ENCODE data around the gene PNPLA2.

Gene PNPLA2

DNA sequence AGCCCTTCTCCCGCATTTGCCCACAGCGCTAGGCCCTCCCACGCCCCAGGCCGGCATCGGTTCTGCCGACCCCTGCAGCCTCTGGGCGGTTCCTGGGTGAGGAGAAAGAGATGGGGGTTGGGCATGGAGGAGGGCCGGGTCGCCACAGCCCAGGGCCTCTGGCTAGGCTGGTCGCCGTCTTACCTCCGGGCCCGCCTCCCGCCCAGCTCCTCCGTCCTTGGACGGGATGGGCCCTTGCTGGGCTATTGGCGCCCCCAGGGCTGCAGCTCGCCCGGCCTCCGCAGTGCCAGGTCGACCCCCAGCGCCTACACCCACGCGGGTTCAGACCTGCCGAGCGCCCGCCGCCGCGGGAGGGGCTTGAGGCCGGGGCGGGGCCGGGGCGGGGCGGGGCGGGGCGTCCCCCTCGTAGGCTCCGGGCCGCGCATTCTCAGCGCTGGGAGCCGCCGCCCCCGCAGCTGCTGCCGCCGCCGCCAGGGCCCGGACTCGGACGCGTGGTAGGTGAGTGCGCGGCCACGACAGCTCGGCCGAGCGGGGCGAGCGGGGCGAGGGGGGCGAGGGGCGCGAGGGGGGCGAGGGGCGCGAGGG is 13.9 kb downstream of the PNPLA2 start, which contains the start of gene CD151:
Gene CD151, plus strand, starts transcription at position 424 of the 585 bp plus-strand sequence. CDS start 3,118 bp downstream, outside the sequence.
- no peak for DNase-seq

DNA sequence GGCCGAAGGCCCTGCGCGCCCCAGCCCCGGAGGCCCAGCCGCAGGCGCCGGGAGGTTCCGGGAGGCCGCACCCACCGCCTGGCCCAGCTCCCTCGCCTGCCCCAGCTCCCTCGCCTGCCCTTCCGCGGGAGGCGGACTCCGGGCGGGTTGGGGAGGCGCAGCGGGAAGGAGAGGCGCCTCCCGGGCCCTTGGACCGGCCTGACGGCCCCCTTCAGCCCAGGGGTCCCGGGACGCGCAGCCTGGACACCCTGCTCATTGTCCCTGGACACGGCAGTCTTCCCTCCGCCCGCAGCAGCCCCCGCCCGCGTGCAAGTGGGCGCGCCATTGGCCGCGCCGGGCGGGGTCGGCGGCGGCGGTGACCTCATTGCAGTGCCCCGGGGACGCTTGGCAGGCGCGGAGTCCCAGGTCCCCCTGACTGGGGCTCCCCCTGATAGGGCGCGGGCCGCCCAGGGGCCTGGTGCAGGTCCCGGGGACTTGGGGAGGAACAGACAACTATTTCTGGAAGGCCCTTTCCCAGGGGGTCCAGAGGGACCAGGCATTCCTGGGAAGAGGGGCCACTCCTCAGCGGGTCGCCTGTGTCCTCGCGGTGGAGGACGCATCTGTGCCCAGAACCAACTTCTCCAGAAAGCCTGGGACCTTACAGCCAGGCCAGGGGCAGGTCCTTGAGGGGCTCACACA is 14.5 kb downstream of the PNPLA2 start:
- no peak for DNase-seq

DNA sequence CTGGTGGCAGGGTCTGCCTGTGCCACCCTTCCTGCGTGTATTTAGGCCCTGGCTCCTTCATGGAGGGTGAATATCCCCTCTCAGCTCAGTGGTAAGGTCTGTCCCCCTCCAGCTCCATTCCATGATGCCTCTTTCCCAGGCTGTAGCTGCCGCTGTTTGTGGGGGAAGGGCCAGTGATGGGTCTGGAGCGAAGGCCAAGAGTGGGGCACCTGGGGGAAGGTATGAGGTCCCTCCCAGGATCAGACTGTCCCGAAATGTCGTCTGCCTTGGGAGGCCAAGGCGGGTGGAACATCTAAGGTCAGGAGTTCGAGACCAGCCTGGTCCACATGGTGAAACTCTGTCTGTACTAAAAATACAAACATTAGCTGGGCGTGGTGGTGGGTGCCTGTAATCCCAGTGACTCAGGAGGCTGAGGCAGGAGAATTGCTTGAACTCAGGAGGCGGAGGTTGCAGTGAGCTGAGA is 15.2 kb downstream of the PNPLA2 start:
- no peak for DNase-seq

DNA sequence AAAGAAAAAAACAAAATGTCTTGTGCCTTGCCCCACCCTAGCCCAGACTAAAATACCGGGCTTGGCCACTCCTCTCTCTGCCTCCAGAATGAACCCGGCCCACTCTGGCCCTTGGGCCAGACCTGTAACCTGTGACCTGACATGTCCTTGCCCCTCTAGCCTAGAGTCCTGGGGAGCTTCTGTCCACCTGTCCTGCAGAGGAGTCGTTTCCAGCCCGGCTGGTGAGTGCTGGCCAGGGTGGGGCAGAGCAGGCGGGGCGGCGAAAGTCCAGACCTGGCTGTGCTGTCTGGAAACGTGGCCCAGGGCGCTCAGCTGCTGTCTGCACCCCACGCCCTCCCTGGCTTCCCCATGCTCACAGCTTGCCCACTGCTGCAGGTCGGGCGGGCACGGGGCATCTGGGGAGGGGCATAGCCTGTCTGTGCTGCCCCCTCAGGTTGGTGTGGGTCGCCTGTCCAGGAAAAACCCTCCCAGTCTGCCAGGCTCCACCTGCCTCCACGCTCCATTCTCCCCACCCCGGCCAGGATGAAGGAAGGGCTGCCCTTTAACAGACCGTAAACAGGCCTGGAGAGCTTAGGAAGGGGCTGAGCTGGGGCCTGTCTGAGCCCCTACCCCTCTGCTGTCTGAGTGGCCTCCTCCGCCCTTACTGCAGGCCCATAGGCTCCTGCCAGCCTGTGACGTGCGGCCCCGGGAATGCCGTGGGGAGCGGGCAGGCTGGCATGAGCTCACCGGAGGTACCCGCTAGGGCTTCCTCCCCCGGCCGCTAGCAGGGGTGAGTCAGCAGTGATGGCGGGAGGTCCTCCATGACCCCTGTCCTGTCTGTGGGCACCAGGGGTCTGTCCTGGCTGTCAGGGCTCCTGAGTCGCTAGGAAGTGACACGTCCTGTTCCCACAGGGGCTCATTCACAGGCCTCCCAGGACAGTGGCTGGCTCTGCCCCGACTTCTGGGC is 15.9 kb downstream of the PNPLA2 start:
- no peak for DNase-seq

GRCh38 chr11:836274-836673 is 17.6 kb downstream of the PNPLA2 start:
- DNase-seq: no peak

DNA sequence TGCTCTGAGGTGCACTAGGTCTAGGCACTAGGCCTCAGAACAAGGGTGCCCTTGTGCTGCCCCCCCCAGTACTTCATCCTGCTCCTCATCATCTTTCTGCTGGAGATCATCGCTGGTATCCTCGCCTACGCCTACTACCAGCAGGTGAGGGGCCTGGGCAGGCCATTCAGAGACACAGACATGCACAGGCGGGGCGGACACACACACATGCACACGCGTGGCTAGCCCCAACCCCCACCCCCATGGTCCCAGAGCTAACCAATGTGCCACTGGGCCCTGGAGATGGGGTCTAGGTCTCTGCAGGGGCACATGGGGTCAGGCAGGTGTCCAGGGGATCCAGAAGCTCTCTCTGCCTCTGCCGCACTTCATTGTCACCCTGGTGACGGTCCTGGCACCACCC is 18.0 kb downstream of the PNPLA2 start:
- no peak for DNase-seq

DNA sequence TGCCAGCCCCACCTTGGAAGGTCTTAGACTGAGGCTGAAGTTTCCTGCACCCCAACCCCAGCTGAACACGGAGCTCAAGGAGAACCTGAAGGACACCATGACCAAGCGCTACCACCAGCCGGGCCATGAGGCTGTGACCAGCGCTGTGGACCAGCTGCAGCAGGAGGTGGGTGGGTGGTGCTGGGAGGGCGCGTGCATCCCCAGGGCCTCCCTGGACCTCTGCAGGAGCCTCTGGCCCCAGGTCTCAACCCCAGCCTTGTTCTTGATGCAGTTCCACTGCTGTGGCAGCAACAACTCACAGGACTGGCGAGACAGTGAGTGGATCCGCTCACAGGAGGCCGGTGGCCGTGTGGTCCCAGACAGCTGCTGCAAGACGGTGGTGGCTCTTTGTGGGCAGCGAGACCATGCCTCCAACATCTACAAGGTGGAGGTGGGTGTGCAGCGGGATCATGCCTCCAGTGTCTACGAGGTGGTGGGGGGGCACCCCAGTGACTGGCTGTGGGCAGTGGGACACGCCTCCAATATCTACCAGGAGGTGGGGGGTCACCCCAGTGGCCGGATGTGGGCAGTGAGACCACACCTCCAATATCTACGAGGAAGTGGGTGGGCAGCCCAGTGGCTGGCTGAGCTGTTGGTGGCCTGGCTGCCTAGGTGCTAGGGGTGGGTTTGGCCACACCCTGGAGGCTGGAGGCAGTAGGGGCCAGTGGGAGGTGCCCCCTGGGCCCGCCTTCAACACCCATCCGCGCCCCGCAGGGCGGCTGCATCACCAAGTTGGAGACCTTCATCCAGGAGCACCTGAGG is 18.7 kb downstream of the PNPLA2 start:
- no peak for DNase-seq

DNA sequence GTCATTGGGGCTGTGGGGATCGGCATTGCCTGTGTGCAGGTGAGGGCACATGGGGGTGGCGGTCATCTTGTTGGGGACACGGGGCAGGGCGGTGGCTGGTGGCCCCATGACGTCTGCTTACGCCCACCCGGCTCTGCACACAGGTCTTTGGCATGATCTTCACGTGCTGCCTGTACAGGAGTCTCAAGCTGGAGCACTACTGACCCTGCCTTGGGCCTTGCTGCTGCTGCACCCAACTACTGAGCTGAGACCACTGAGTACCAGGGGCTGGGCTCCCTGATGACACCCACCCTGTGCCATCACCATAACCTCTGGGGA is 19.2 kb downstream of the PNPLA2 start:
- DNase-seq: no peak

- DNase-seq: no peak
Measured at GRCh38 chr11:838441-839279, 19.9 kb downstream of the PNPLA2 start.

GRCh38 chr11:839280-839623 is 20.5 kb downstream of the PNPLA2 start:
- DNase-seq: no peak

GRCh38 chr11:839875-840617 is 21.3 kb downstream of the PNPLA2 start:
- DNase-seq: no peak

- no peak for DNase-seq
Measured at GRCh38 chr11:841981-842369, 23.3 kb downstream of the PNPLA2 start.

GRCh38 chr11:842370-843002 is 23.8 kb downstream of the PNPLA2 start, which contains the start of the genes POLR2L and TSPAN4:
Gene POLR2L, minus strand, starts transcription at chr11:842529. Its CDS starts 21 bp downstream, at chr11:842508.
Gene TSPAN4, plus strand, starts transcription at chr11:842852. Its CDS starts 7,453 bp downstream, at chr11:850305.
- peak; percentile 82 for DNase-seq

DNA sequence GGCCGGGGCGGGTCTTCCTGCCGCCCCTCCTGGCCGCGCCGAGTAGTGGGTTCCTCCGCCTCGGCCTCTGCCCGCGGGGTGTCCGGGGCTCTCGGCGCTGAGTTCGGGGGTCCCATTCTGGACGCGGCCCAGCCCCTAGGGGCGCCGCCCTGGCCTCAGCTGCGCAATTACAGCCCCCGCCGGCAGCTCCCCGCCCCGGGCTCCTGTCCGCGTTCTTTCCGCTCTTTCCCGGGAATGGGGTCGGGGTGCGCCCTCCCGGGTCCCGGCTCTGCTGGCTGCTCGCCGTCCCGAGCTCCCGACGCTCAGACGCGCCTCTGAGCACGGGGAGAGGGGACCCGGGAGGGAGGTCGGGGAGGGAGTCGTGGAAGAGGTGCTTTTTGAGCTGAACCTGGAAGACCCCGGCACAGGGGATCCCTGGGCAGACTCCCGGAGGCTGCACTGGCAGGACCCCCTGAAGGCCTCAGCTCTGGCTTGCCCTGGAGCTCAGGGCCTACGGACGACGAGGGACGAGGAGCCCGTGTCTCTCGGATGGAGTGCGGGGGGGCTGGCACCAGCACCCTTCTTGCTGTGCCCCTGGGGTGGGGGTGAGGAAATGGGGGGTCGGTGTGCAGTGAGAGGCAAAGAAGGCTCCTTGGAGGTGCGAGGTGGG is 24.5 kb downstream of the PNPLA2 start:
- no peak for DNase-seq

DNA sequence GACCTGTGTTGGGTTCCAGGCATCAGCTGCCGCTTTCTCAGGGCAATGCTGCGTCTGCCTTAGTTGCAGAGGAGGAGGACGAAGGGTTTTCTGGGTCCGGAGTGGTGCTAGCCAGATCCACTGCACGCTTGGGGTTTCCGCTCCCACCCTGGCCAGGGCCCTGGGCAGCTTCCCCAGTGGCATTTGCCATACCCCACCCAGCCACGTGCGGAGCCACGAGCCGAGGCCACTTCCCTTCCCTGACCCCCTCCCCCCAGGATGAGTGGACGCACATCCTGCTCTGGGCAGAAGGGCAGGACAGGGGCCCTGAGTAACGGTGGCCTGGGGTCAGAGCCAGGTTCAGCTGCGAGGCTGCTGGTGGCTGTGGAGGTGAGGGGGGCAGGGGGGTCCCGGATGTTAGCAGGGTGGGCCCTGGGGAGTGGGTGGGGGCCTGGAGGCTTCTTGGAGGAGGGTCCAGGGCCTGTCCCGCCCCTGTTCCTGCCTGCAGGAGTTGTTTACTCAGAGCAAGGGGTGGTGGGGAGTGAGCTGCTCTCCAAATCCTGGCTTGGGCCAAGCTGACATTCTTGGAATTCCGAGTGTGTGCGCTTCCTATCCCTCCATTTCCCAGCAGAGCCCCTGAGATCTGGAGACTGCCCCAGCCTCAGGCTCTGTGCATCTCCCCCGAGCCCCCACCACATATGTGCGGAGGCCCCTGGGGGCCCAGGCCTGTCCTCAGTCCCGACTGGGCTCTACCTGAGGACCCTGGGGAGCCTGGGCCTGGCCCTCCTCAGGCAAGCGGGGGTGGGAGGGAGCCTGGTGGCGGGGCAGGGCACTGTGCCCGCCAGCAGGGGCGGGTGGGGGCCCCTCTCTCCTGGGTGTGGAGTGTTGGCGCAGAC is 25.3 kb downstream of the PNPLA2 start:
- no peak for DNase-seq

GRCh38 chr11:844693-845644 is 26.3 kb downstream of the PNPLA2 start:
- no peak for DNase-seq

GRCh38 chr11:845872-846495 is 27.3 kb downstream of the PNPLA2 start:
- no peak for DNase-seq

Data from NCI-H1092 (cell line).